Measurements from ENCODE around the gene USF3. TPM values are rescaled to one million over a fixed set of nuclear protein-coding genes. Genes with fewer than 3 reads are reported as not detected.

USF3 gene
- total and polyA plus RNA-seq, 9 of the 15 experiments (the other 6 are each of a cell fraction or from before 2014, with no cell fraction given), result 1.4 to 6.9 (median 3.1) TPM

GRCh38 chr3:113690482-113690881, 6.0 kb downstream of the USF3 start:
- Histone ChIP-seq H3K9me1 (ENCODE audit: control insufficient read depth, insufficient read depth, low read length) (no peaks in the 10 kb centered on the region), H3K4me1 (replicated peaks in 1 of 2; ENCODE audit: control insufficient read depth in 2 of 2, insufficient read depth in 2 of 2, low read length in 2 of 2) (no peaks in the 10 kb centered on the region), H3K36me3 (ENCODE audit: control insufficient read depth, insufficient read depth, low read length) (no peaks in the 10 kb centered on the region), H3K4me2 (ENCODE audit: insufficient read depth, low read length) (no peak overlapping the region), H4K20me1 (replicated peaks; ENCODE audit: control insufficient read depth, insufficient read depth, low read length) (no peaks in the 10 kb centered on the region), H3K9ac (ENCODE audit: insufficient read depth in 1 of 2, low read depth in 2 of 2, low read length in 2 of 2) (no peak overlapping the region), H3K79me2 (ENCODE audit: control insufficient read depth, insufficient read depth, low read length) (peaks cover 4% of the 10 kb centered on the region; the same call in 2 of the 3 replicates), H3K9me3 (replicated peaks; ENCODE audit: control insufficient read depth, insufficient read depth, low read depth, low read length) (0 out of 2 replicates have a peak, but pooled peaks cover 2% of the 10 kb centered on the region), H3K4me3 (no peak overlapping the region), H2AFZ (ENCODE audit: low read depth, low read length) (no peak overlapping the region), H3K27me3 (ENCODE audit: control insufficient read depth in 2 of 2, insufficient read depth in 2 of 2, low read length in 2 of 2) (no peaks in the 10 kb centered on the region), H3K27ac (ENCODE audit: extremely low read depth, low read depth, low read length) (no peak overlapping the region)
- in situ Hi-C loops (cut with MboI), result no loop called here
- TF ChIP-seq ZBTB17 (CRISPR knock-in tag; IDR thresholded peaks at IDR 0.05), result no peak
- TF ChIP-seq MBD2 (IDR thresholded peaks at IDR 0.05; ENCODE audit: borderline replicate concordance, low read depth), result no peak
- no peak for DNase-seq (ENCODE audit: extremely low read depth in 1 of 4, low spot score in 3 of 4)
- WGBS (ENCODE audit: insufficient coverage, low coverage, missing lambda C conversion rate), result 72% methylated on average over 2 of the region's 3 CpGs
- POLR2A ChIA-PET, result no interaction called here
- BruUV-seq (replicated peaks), result no TSS peak
- no peak for ATAC-seq
- CTCF ChIA-PET (ENCODE audit: low intra/inter-chr PET ratio), result no interaction called here
- intact Hi-C loops (cut with micrococcal nuclease), result no loop called here
- no peak for FAIRE-seq

- BruUV-seq (replicated peaks), result no TSS peak
- H3K36me3 ChIP-seq (ENCODE audit: control insufficient read depth, insufficient read depth, low read length), result no peaks in the 10 kb centered on the region
- FAIRE-seq, result no peak
- H3K9ac ChIP-seq (ENCODE audit: insufficient read depth in 1 of 2, low read depth in 2 of 2, low read length in 2 of 2), result no peak overlapping the region
- TF ChIP-seq ETV1 (tag; conservative IDR thresholded peaks at IDR 0.05; ENCODE audit: low read depth), result no peak
- no peak for TF ChIP-seq ZNF707 (CRISPR knock-in tag; conservative IDR thresholded peaks at IDR 0.05)
- TF ChIP-seq HNRNPL (IDR thresholded peaks at IDR 0.05; ENCODE audit: low read depth, low read length), result no peak
- no peak for TF ChIP-seq ZNF12 (CRISPR knock-in tag; IDR thresholded peaks at IDR 0.05)
- no peak for TF ChIP-seq THRB (CRISPR knock-in tag; conservative IDR thresholded peaks at IDR 0.05)
- TF ChIP-seq ZBTB8A (IDR thresholded peaks at IDR 0.05; ENCODE audit: partially characterized antibody), result no peak
- TF ChIP-seq EHMT2 (IDR thresholded peaks at IDR 0.05), result no peak
- no peak for TF ChIP-seq NR2C2 (CRISPR knock-in tag; IDR thresholded peaks at IDR 0.05)
- TF ChIP-seq NR2C2 (tag; IDR thresholded peaks at IDR 0.05), result no peak
- no peak for TF ChIP-seq TAF1 (IDR thresholded peaks at IDR 0.05; ENCODE audit: control insufficient read depth, extremely low read depth, insufficient read depth, low read length, severe bottlenecking)
- no peak for TF ChIP-seq BACH1 (tag; IDR thresholded peaks at IDR 0.05)
- no peak for TF ChIP-seq ZNF354B (CRISPR knock-in tag; IDR thresholded peaks at IDR 0.05)
- TF ChIP-seq SNAPC5 (CRISPR knock-in tag; IDR thresholded peaks at IDR 0.05), result no peak
- intact Hi-C loops (cut with micrococcal nuclease), result no loop called here
- H3K4me3 ChIP-seq, result no peak overlapping the region
- ATAC-seq, result no peak
- in situ Hi-C loops (cut with MboI), result no loop called here
- no peak overlapping the region for H3K27ac ChIP-seq (ENCODE audit: extremely low read depth, low read depth, low read length)
- no peak for DNase-seq (ENCODE audit: extremely low read depth in 1 of 4, low spot score in 3 of 4)
- H3K4me2 ChIP-seq (ENCODE audit: insufficient read depth, low read length), result no peak overlapping the region
- no peak overlapping the region for H2AFZ ChIP-seq (ENCODE audit: low read depth, low read length)
- H3K9me3 ChIP-seq (replicated peaks; ENCODE audit: control insufficient read depth, insufficient read depth, low read depth, low read length), result 0 out of 2 replicates have a peak, but pooled peaks cover 2% of the 10 kb centered on the region
- 6% methylated on average over 2 of the region's 2 CpGs for WGBS (ENCODE audit: insufficient coverage, low coverage, missing lambda C conversion rate)
- H3K79me2 ChIP-seq (ENCODE audit: control insufficient read depth, insufficient read depth, low read length), result no peaks in the 10 kb centered on the region
- POLR2A ChIA-PET, result interaction anchor here (1.0 kb wide), 1 partner anchor 9 kb away, joined by 3 read pairs; no protein-coding TSS in a partner anchor
- H3K9me1 ChIP-seq (ENCODE audit: control insufficient read depth, insufficient read depth, low read length), result no peaks in the 10 kb centered on the region
- H3K27me3 ChIP-seq (ENCODE audit: control insufficient read depth in 2 of 2, insufficient read depth in 2 of 2, low read length in 2 of 2), result no peaks in the 10 kb centered on the region
- no peaks in the 10 kb centered on the region for H3K4me1 ChIP-seq (replicated peaks in 1 of 2; ENCODE audit: control insufficient read depth in 2 of 2, insufficient read depth in 2 of 2, low read length in 2 of 2)
- CTCF ChIA-PET (ENCODE audit: low intra/inter-chr PET ratio), result no interaction called here
- no peaks in the 10 kb centered on the region for H4K20me1 ChIP-seq (replicated peaks; ENCODE audit: control insufficient read depth, insufficient read depth, low read length)
Measured at GRCh38 chr3:113685956-113686721, 10.3 kb downstream of the USF3 start.
